IPS-NIHi7 (cell line): ENCODE results near the gene EMP2.
"Not testable (repeated sequence)": the region's sequence is repeated elsewhere in the genome, so short reads cannot be mapped to it uniquely, and the experiment has no call there.

Source experiments
- DNase-seq: peaks from one replicate; pipeline ENCODE4 v3.0.0; 2012; ENCODE audit warnings: mixed read lengths; ENCODE audit errors: extremely low spot score

The EMP2 gene

GRCh38 chr16:10578474-10579316 is 1.7 kb downstream of the EMP2 start:
- DNase-seq: no peak

GRCh38 chr16:10577305-10578202 is 2.8 kb downstream of the EMP2 start:
- DNase-seq: no peak

GRCh38 chr16:10576390-10577304 is 3.8 kb downstream of the EMP2 start:
- DNase-seq: no peak

GRCh38 chr16:10575506-10576130 is 4.8 kb downstream of the EMP2 start:
- DNase-seq: no peak

GRCh38 chr16:10572611-10573010 is 7.8 kb downstream of the EMP2 start:
- DNase-seq: no peak

GRCh38 chr16:10571354-10571753 is 9.0 kb downstream of the EMP2 start:
- no peak for DNase-seq

- DNase-seq: no peak
Observed at GRCh38 chr16:10569621-10570020, 10.8 kb downstream of the EMP2 start.

GRCh38 chr16:10566613-10567012 is 13.8 kb downstream of the EMP2 start:
- DNase-seq: peak; percentile 43

- no peak for DNase-seq
Observed at GRCh38 chr16:10565167-10565566, 15.2 kb downstream of the EMP2 start.

GRCh38 chr16:10564591-10564990 is 15.8 kb downstream of the EMP2 start:
- no peak for DNase-seq

GRCh38 chr16:10562361-10562899 is 18.0 kb downstream of the EMP2 start:
- DNase-seq: no peak

- no peak for DNase-seq
Observed at GRCh38 chr16:10561425-10561824, 19.0 kb downstream of the EMP2 start.

GRCh38 chr16:10561001-10561400 is 19.4 kb downstream of the EMP2 start:
- DNase-seq: no peak

GRCh38 chr16:10559792-10560191 is 20.6 kb downstream of the EMP2 start:
- not testable (repeated sequence) for DNase-seq

- DNase-seq: no peak
Observed at GRCh38 chr16:10558746-10559641, 21.4 kb downstream of the EMP2 start.

- no peak for DNase-seq
Observed at GRCh38 chr16:10558305-10558704, 22.1 kb downstream of the EMP2 start.

- DNase-seq: no peak
Observed at GRCh38 chr16:10557750-10558149, 22.6 kb downstream of the EMP2 start.

- no peak for DNase-seq
Observed at GRCh38 chr16:10556236-10556635, 24.2 kb downstream of the EMP2 start.

GRCh38 chr16:10554569-10554968 is 25.8 kb downstream of the EMP2 start:
- no peak for DNase-seq

- peak; percentile 86 for DNase-seq
Observed at GRCh38 chr16:10552998-10553491, 27.4 kb downstream of the EMP2 start.
